Activated T-cell treated with anti-CD3 and anti-CD28 coated beads, Interleukin-2, amount 50 U/mL, for 72 hours (primary cell): ENCODE measurements around the gene HERPUD2. TPM values are rescaled to one million over a fixed set of nuclear protein-coding genes. Genes with fewer than 3 reads are reported as not detected.

ENCODE experiments used
- ATAC-seq, 2 donors: fragments of 150-1000 bp; cut with Tn5 transposase; replicated peaks in 1 of 2; 2 replicates each; pipeline ENCODE4 v1.10.0; 2021; ENCODE audit warnings: moderate library complexity in 2 of 2, mild to moderate bottlenecking in 1 of 2
- DNase-seq, 2 donors: peaks; one replicate each; pipeline ENCODE4 v3.0.0; 2021 to 2022; ENCODE audit warnings: mixed read lengths in 1 of 2
- H3K27ac Mint-ChIP-seq: one replicate; pipeline ENCODE4 v1.8.0; 2022; ENCODE audit warnings: mild to moderate bottlenecking, moderate library complexity, mixed read lengths
- H3K27me3 Mint-ChIP-seq: one replicate; pipeline ENCODE4 v1.8.0; 2022; ENCODE audit warnings: low read depth, mixed read lengths
- H3K36me3 Mint-ChIP-seq, 2 donors: one replicate each; pipeline ENCODE4 v1.8.0; 2022; ENCODE audit warnings: mixed read lengths in 2 of 2, mild to moderate bottlenecking in 1 of 2; ENCODE audit not compliant: insufficient read depth in 2 of 2
- H3K4me1 Mint-ChIP-seq: one replicate; pipeline ENCODE4 v1.8.0; 2022; ENCODE audit warnings: low read depth, mixed read lengths
- H3K4me3 Mint-ChIP-seq, 2 donors: one replicate each; pipeline ENCODE4 v1.8.0; 2022; ENCODE audit warnings: mild to moderate bottlenecking in 2 of 2, mixed read lengths in 2 of 2, moderate library complexity in 2 of 2
- H3K9me3 Mint-ChIP-seq, 2 donors: one replicate each; pipeline ENCODE4 v1.8.0; 2022; ENCODE audit warnings: mixed read lengths in 2 of 2
- total RNA-seq, 2 donors: library from RNA; stranded (reverse); gene quantifications; one replicate each; pipeline ENCODE4 v1.2.3, GENCODE V29; 2022

The HERPUD2 gene
- total RNA-seq, 2 donors from 2014 or later: 37.5 to 40.4 TPM

DNA sequence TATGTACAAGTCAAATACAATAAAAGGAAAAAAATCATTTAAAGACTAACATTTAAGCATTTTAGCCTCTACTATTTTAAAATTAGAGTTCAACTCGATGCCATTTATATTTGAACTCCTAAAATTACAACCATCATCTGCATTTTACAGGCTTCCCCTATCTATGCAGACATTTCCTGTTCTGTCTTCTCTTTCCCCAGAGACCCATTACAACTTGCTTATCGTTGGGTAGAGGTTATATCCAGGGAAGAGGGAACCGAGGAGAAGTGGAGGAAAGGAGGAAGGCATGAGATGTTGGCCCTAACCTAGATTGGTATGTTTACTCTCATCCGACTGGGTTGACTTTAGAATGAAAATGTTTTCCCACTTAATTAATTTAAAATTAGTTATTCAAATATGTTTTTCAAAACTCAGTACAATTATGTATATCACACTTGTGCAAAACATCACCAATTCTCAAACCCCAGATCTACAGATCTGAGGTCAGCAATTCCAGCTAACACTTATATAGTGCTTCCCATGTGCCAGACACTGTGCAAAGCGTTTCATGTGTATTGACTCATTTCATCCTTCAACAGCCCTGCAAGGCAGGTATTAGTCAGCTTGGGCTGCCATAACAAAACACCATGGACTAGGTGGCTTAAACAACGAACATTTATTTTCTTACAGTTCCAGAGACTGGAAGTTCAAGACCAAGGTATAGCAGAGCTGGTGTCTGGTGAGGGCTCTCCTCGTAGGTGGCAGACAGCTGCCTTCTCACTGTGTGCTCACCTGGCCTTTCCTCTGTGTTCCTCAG, 27.3 kb upstream of the HERPUD2 start:
- peak overlapping the region; percentile 75 to 89 for H3K4me3 Mint-ChIP-seq
- H3K27me3 Mint-ChIP-seq: no peaks in the 10 kb centered on the region
- peak; percentile 60 to 71 for DNase-seq
- peaks cover 59% of the 10 kb centered on the region for H3K4me1 Mint-ChIP-seq
- peaks cover 3 to 6% of the 10 kb centered on the region in 2 donors for H3K36me3 Mint-ChIP-seq
- peaks cover 0 to 4% of the 10 kb centered on the region in 2 donors for H3K9me3 Mint-ChIP-seq
- peak overlapping the region; percentile 96 for H3K27ac Mint-ChIP-seq
- ATAC-seq: peak; percentile 86 to 89

DNA sequence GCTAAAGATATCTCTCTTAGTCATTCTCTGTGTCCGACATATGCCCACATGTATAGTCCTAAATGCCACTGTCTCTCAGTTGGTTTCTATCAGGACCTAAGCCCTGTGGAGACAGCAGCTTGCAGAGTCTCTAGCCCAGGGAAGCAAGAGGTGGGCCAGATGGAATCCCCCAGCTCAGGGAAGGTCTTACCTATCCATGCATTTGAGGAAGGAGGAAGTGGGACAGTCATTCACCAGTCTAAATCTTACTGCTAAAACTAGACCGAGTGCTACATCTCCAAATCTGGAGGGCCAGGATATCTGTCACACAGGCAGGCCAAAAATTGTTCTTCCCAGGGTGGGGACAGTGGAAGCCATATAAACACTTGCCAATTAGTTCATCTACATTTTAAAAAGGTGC, 26.4 kb upstream of the HERPUD2 start:
- H3K9me3 Mint-ChIP-seq: peaks cover 0 to 4% of the 10 kb centered on the region in 2 donors
- no peak for DNase-seq
- no peak overlapping the region for H3K27ac Mint-ChIP-seq

DNA sequence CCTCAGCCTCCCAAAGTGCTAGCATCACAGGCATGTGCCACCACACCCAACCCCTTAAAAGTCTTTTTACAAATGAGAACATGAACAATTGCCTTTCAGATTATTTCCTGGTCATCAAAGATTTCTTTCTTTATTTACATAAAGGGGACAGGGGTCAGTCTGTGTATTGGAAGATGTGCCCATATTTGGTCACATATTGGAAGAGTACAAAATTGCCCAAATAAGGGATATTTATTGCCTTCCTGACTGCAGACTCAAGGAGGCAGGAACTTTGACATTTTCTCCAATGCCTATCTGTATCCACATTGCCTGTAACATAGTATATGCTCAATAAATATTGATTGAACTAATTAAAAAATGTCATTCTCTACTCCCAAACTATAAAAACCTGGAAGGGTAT, 25.9 kb upstream of the HERPUD2 start:
- peaks cover 3 to 6% of the 10 kb centered on the region in 2 donors for H3K36me3 Mint-ChIP-seq
- H3K4me1 Mint-ChIP-seq: peaks cover 56% of the 10 kb centered on the region
- no peak overlapping the region for H3K27ac Mint-ChIP-seq
- no peaks in the 10 kb centered on the region for H3K27me3 Mint-ChIP-seq
- DNase-seq (no peak), ATAC-seq (no peak)
- no peak overlapping the region for H3K4me3 Mint-ChIP-seq
- H3K9me3 Mint-ChIP-seq: peaks cover 0 to 4% of the 10 kb centered on the region in 2 donors

More for the DNA sequence above, 26.4 kb upstream of the HERPUD2 start:
- peaks cover 3 to 6% of the 10 kb centered on the region in 2 donors for H3K36me3 Mint-ChIP-seq
- no peak overlapping the region for H3K4me3 Mint-ChIP-seq
- H3K27me3 Mint-ChIP-seq: no peaks in the 10 kb centered on the region
- ATAC-seq: no peak
- peaks cover 54% of the 10 kb centered on the region for H3K4me1 Mint-ChIP-seq

DNA sequence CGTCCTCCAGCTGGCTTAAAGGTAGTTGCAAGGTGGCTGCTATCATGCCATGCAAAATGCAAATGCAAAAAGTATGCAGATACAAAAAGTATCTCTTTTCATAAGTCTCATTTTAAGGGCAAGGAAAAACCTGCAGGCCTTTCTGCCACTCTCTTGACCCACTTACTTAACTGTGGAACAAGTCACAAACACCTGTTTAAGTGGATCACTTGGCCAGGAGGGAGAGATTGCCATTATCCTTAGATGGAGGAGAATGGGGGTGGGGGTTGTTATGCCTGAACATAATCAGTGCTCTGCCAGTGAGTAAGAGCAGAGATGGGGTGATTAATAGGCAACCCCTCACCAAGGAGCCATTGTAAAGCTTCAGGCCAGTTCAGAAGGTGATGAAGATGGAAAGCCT, 25.1 kb upstream of the HERPUD2 start:
- no peak for DNase-seq
- peaks cover 0 to 4% of the 10 kb centered on the region in 2 donors for H3K9me3 Mint-ChIP-seq
- no peaks in the 10 kb centered on the region for H3K27me3 Mint-ChIP-seq
- peaks cover 3 to 6% of the 10 kb centered on the region in 2 donors for H3K36me3 Mint-ChIP-seq
- H3K4me3 Mint-ChIP-seq: no peak overlapping the region
- peaks cover 48% of the 10 kb centered on the region for H3K4me1 Mint-ChIP-seq
- ATAC-seq: no peak
- H3K27ac Mint-ChIP-seq: no peak overlapping the region

DNA sequence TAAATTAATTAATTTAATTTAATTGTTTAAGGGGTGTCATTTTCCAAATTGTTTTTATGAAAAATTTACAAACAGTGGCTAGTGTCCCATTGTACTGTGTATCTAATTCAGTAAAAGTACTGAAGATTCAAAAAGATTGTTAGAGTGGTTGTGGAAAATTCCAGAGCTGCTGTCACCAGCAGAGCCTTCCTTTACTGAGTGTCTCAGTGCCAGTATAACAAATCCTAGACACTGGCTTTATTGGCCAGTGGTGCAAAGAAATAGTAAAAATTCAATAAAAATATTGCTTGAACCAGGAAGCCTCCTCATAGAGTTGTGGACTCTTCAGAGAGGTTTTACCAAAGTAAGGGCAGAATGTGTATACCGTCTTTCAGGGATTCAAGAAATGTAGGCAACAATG, 23.1 kb upstream of the HERPUD2 start:
- Mint-ChIP-seq H3K36me3 (peaks cover 3 to 6% of the 10 kb centered on the region in 2 donors), H3K27me3 (no peaks in the 10 kb centered on the region), H3K27ac (no peak overlapping the region), H3K4me3 (no peak overlapping the region), H3K4me1 (peaks cover 28% of the 10 kb centered on the region), H3K9me3 (peaks cover 0 to 2% of the 10 kb centered on the region in 2 donors)
- ATAC-seq: no peak
- no peak for DNase-seq

DNA sequence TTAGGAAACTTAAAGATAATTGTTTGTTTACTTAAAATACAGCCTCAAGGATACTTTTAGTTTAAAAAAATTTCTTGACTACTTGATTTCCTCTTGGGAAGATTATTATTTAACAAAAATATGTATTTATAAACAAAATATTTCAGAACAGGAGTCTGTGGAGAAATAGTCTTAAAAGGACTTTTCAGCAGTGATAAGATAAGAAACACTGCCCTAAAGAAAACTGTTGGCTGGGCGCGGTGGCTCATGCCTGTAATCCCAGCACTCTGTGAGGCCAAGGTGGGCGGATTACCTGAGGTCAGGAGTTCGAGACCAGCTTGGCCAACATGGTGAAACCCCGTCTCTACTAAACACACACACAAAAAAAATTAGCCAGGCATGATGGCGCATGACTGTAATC, 22.6 kb upstream of the HERPUD2 start:
- ATAC-seq: no peak
- Mint-ChIP-seq H3K27ac (no peak overlapping the region), H3K4me1 (peaks cover 22% of the 10 kb centered on the region), H3K9me3 (no peaks in the 10 kb centered on the region), H3K36me3 (peaks cover 0 to 3% of the 10 kb centered on the region in 2 donors), H3K4me3 (no peak overlapping the region), H3K27me3 (no peaks in the 10 kb centered on the region)
- no peak for DNase-seq

DNA sequence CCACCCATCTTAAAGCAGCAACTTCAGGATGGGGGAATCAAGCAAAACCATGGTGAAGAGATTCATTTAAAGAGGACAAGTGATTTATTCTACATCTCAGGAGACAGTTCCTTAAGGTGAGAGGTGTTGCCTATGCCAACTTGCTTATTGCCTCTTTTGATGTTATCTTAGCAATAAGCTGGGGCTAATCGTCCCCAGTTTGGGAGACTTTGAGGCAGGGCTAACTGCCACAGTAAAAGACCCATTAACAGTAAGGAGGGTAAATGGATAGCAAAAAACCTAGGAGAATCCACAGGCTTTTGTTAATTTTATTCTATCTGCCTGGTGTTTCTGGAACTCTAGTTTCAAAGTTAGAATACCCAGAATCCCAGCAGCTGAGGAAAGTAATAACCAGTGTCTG, 22.1 kb upstream of the HERPUD2 start:
- H3K9me3 Mint-ChIP-seq: no peaks in the 10 kb centered on the region
- no peak overlapping the region for H3K4me3 Mint-ChIP-seq
- ATAC-seq (no peak), DNase-seq (no peak)
- no peaks in the 10 kb centered on the region for H3K27me3 Mint-ChIP-seq
- peaks cover 0 to 3% of the 10 kb centered on the region in 2 donors for H3K36me3 Mint-ChIP-seq
- H3K4me1 Mint-ChIP-seq: peaks cover 17% of the 10 kb centered on the region
- no peak overlapping the region for H3K27ac Mint-ChIP-seq

DNA sequence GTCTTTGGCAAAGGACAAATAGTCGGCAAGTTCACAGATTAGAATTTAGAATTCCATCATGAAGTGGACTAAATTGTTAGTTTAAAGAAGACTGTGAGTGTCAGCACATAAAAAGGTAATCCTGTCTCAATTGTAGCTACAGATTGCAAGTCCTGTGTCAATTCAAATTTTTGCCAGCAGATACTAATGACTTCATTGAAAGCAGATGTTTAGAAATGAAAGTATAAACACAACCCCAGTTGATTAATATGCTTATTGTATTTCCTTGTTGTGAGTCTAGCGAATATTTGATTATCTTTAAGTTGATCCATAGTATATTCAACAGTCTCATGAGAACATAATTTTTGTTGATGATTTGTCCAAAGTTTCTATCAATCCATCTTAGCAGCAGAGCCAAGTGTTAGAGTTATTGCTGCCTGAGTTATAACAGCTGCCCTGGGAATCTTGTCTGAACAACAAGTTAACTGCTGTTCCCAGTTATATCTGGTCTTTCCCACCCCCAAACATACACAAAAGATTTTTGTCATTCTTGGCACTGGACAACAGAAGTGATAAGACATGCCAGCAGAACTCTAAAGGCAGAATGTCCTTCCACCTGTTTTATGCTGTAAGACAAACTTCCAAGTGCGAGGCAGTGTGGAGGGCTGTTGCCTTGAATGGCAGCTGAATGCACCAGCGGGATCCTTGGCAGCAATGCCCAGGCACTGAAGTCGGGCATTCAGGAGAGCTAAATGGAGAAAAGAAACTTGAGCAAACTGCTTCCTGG, 21.3 kb upstream of the HERPUD2 start:
- ATAC-seq: no peak
- DNase-seq: no peak
- peaks cover 9% of the 10 kb centered on the region for H3K4me1 Mint-ChIP-seq
- H3K4me3 Mint-ChIP-seq: no peak overlapping the region
- no peaks in the 10 kb centered on the region for H3K9me3 Mint-ChIP-seq
- no peaks in the 10 kb centered on the region for H3K27me3 Mint-ChIP-seq
- H3K36me3 Mint-ChIP-seq: no peaks in the 10 kb centered on the region
- H3K27ac Mint-ChIP-seq: no peak overlapping the region

DNA sequence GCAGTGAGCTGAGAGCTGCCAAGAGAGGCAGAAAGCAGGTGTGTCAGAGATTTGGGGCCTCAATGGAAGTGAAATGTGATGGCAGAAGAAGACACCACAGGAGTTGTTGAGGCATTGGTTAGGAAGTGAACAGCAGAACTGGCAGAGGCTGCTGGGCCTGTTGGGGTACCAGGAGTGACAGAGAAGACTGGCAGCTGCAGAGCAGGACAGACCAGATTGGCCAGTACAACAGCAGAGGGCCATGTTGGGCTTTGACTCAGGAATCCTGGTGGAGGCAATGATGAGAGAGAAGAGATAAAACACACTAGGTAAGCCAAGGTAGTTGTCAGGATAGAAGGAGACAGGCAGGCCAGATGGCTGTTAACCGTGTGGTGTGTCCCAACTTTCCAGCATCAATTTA, 19.9 kb upstream of the HERPUD2 start:
- no peaks in the 10 kb centered on the region for H3K9me3 Mint-ChIP-seq
- H3K27ac Mint-ChIP-seq: no peak overlapping the region
- DNase-seq: no peak
- no peaks in the 10 kb centered on the region for H3K27me3 Mint-ChIP-seq
- no peak overlapping the region for H3K4me3 Mint-ChIP-seq
- no peaks in the 10 kb centered on the region for H3K36me3 Mint-ChIP-seq
- peaks cover 14% of the 10 kb centered on the region for H3K4me1 Mint-ChIP-seq
- ATAC-seq: peak; percentile 41 to 43

DNA sequence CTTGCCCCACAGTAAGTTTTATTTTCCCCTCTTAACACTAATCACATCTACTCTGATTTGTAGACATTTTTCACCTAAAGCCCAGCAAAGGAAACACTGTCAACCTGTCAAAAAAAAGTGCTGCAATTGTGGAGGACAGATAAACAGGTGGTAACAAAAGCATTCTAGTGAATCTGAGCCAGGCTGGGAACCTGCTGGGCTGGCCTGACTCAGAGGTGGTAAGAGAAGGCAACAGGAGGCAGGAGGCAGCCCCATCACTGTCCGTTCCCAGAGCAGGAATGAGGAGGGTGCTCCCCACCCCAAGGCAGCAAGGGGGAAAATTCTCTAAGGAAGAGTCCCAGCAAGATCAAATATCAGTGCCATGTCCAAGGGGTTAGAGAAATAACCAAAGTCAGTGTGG, 19.5 kb upstream of the HERPUD2 start:
- Mint-ChIP-seq H3K4me3 (no peak overlapping the region), H3K9me3 (no peaks in the 10 kb centered on the region), H3K4me1 (peaks cover 19% of the 10 kb centered on the region), H3K36me3 (no peaks in the 10 kb centered on the region), H3K27me3 (no peaks in the 10 kb centered on the region), H3K27ac (no peak overlapping the region)
- ATAC-seq (no peak), DNase-seq (no peak)

DNA sequence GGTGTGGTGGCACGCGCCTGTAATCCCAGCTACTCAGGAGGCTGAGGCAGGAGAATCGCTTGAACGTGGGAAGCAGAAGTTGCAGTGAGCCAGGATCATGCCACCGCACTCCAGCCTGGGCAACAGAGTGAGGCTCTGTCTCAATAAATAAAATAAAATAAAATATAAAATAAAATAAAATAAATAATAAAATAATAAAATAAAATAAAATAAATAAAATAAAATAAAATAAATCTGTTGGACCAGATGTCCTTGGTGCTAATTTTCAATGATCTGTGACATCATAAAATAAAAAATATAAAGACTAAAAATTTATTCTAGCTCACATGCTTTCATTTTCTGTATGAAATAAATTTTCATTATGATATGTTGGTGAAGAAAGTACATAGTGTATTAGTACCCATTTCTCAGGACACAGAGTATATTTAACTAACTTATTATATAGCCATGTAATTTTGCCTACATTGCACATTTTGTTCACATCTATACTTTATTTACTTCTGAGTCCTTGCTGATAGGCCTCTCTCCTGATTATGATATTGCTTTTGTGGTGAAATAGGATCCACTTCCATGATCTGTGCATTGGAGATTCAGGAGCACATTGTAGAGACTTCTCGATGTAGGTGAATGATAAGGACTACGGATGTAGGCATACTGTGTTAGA, 17.8 kb upstream of the HERPUD2 start:
- H3K27ac Mint-ChIP-seq: no peak overlapping the region
- H3K27me3 Mint-ChIP-seq: no peaks in the 10 kb centered on the region
- H3K4me1 Mint-ChIP-seq: peaks cover 22% of the 10 kb centered on the region
- no peaks in the 10 kb centered on the region for H3K9me3 Mint-ChIP-seq
- no peak overlapping the region for H3K4me3 Mint-ChIP-seq
- H3K36me3 Mint-ChIP-seq: no peaks in the 10 kb centered on the region
- ATAC-seq (no peak), DNase-seq (no peak)

DNA sequence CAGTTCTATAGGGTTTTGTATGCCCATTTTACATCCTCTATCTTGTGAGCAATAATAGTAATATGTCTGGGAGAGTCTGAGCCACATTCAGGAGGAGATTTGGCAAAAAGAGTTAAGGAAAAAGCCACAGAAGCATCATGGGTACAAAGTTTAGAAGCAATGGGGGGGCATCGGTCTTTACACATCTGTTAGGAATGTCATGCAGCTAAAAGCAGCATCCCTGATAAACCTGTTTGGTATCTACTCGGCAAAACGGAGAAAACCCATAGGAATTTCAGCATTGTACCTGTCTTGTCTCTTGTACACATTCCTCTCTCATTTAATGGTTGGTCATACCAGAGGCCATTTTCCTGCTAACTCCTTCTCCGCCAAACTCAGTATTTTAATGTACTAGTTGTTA, 12.5 kb upstream of the HERPUD2 start:
- no peaks in the 10 kb centered on the region for H3K36me3 Mint-ChIP-seq
- H3K4me3 Mint-ChIP-seq: no peak overlapping the region
- no peak overlapping the region for H3K27ac Mint-ChIP-seq
- H3K9me3 Mint-ChIP-seq: no peaks in the 10 kb centered on the region
- ATAC-seq (no peak), DNase-seq (no peak)
- peaks cover 12% of the 10 kb centered on the region for H3K4me1 Mint-ChIP-seq
- no peaks in the 10 kb centered on the region for H3K27me3 Mint-ChIP-seq

DNA sequence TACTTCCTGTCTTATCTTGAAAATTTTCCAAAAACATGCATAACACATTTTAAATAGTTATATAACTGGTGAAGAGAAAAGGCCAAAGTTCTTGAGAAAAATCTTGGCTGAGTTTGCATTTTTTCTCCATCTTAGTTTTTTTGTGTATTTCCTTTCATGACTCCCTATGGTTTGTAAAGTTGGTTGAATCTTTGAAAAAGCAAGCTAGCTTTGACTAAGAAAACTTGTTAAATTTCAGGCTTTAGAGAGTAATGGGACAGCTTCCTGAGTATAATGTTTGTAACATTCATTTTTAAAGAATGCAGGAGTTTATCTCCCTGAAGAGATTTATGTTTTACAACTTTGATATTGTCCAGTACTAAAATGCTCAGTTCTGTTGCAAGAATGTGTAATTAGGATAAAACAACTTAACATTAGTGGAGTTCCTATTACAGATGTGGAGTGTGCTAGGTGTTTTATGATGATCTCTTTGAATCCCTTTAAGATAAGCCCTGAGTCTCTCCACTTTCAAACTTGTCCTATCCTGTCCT, 11.1 kb upstream of the HERPUD2 start:
- Mint-ChIP-seq H3K9me3 (no peaks in the 10 kb centered on the region), H3K36me3 (no peaks in the 10 kb centered on the region), H3K27me3 (no peaks in the 10 kb centered on the region), H3K27ac (no peak overlapping the region), H3K4me3 (no peak overlapping the region), H3K4me1 (peaks cover 20% of the 10 kb centered on the region)
- DNase-seq: no peak
- no peak for ATAC-seq
